ENCODE results near the gene ITGBL1.

ITGBL1 gene

GRCh38 chr13:101707659-101708058 lies 255.2 kb downstream of the ITGBL1 start:
- no peak for DNase-seq

GRCh38 chr13:101708115-101708514 lies 255.6 kb downstream of the ITGBL1 start:
- DNase-seq: no peak

GRCh38 chr13:101709952-101710351 lies 257.5 kb downstream of the ITGBL1 start:
- DNase-seq: no peak

GRCh38 chr13:101711307-101712025 lies 259.0 kb downstream of the ITGBL1 start:
- no peak for DNase-seq

GRCh38 chr13:101712026-101712348 lies 259.5 kb downstream of the ITGBL1 start:
- no peak for DNase-seq

GRCh38 chr13:101714195-101714594 lies 261.7 kb downstream of the ITGBL1 start:
- DNase-seq: no peak

GRCh38 chr13:101717353-101717752 lies 264.9 kb downstream of the ITGBL1 start:
- no peak for DNase-seq

- DNase-seq: no peak
These were observed 266.0 kb downstream of the ITGBL1 start for GRCh38 chr13:101718496-101718895.

- DNase-seq: no peak
These were observed 274.2 kb downstream of the ITGBL1 start for GRCh38 chr13:101726681-101727080.

- no peak for DNase-seq
These were observed 274.6 kb downstream of the ITGBL1 start for GRCh38 chr13:101727118-101727517.

- DNase-seq: no peak
These were observed 275.5 kb downstream of the ITGBL1 start for GRCh38 chr13:101728021-101728420.

GRCh38 chr13:101728615-101729014 lies 276.1 kb downstream of the ITGBL1 start:
- no peak for DNase-seq

GRCh38 chr13:101730420-101731000 lies 278.0 kb downstream of the ITGBL1 start:
- DNase-seq: no peak

- DNase-seq: no peak
These were observed 284.1 kb downstream of the ITGBL1 start for GRCh38 chr13:101736566-101736965.

- DNase-seq: no peak
These were observed 285.9 kb downstream of the ITGBL1 start for GRCh38 chr13:101738336-101738735.

GRCh38 chr13:101739382-101740178 lies 287.1 kb downstream of the ITGBL1 start:
- DNase-seq: no peak

GRCh38 chr13:101746513-101746912 lies 294.0 kb downstream of the ITGBL1 start:
- DNase-seq: no peak

GRCh38 chr13:101747039-101747438 lies 294.6 kb downstream of the ITGBL1 start:
- DNase-seq: no peak

GRCh38 chr13:101749584-101749983 lies 297.1 kb downstream of the ITGBL1 start:
- DNase-seq: no peak

- DNase-seq: no peak
These were observed 299.0 kb downstream of the ITGBL1 start for GRCh38 chr13:101751488-101751887.

- DNase-seq: no peak
These were observed 300.0 kb downstream of the ITGBL1 start for GRCh38 chr13:101752432-101752831.

- no peak for DNase-seq
These were observed 302.9 kb downstream of the ITGBL1 start for GRCh38 chr13:101755228-101755887.

- no peak for DNase-seq
These were observed 305.1 kb downstream of the ITGBL1 start for GRCh38 chr13:101757446-101758039.
